HEK293T (cell line): ENCODE measurements around the gene AHCY.

Experiments used
- CTCF ChIA-PET: fragments of 350-600 bp; formaldehyde crosslinking; extraction: SDS; loops from one replicate; lab custom pipeline; 2021; ENCODE audit warnings: antibody characterized with exemption, inconsistent platforms; lab: Yijun Ruan, JAX
- POLR2A ChIA-PET: fragments of 350-600 bp; formaldehyde crosslinking; extraction: SDS; loops from one replicate; lab custom pipeline; 2020; ENCODE audit warnings: antibody characterized with exemption, inconsistent platforms; lab: Yijun Ruan, JAX
- DNase-seq: peaks from one replicate; pipeline ENCODE4 v3.0.0; 2012; ENCODE audit warnings: mixed read lengths; ENCODE audit errors: extremely low spot score
- ARNT ChIP-seq: fragments of 450-650 bp; IDR thresholded peaks from 2 replicates; pipeline ENCODE4 v1.6.1; 2017; ENCODE audit warnings: mild to moderate bottlenecking
- BHLHE40 ChIP-seq: fragments of 450-650 bp; IDR thresholded peaks from 2 replicates; pipeline ENCODE4 v1.6.1; 2016; ENCODE audit warnings: mild to moderate bottlenecking, moderate library complexity, borderline replicate concordance
- CTBP1 ChIP-seq: fragments of 450-650 bp; IDR thresholded peaks from 2 replicates; pipeline ENCODE4 v1.6.1; 2016; ENCODE audit warnings: borderline replicate concordance
- ELF4 ChIP-seq: fragments of 450-650 bp; IDR thresholded peaks from 2 replicates; pipeline ENCODE4 v1.6.1; 2017; ENCODE audit warnings: antibody characterized with exemption
- FOXA1 ChIP-seq: fragments of 450-650 bp; IDR thresholded peaks from 2 replicates; pipeline ENCODE4 v1.6.1; 2016; ENCODE audit warnings: mild to moderate bottlenecking
- FOXK2 ChIP-seq: fragments of 450-650 bp; IDR thresholded peaks from 2 replicates; pipeline ENCODE4 v1.6.1; 2016; ENCODE audit warnings: mild to moderate bottlenecking
- FOXM1 ChIP-seq: fragments of 450-650 bp; IDR thresholded peaks from 2 replicates; pipeline ENCODE4 v1.6.1; 2017; ENCODE audit warnings: mild to moderate bottlenecking, borderline replicate concordance
- HDGF ChIP-seq: fragments of 450-650 bp; IDR thresholded peaks from 2 replicates; pipeline ENCODE4 v1.6.1; 2017; ENCODE audit warnings: antibody characterized with exemption, borderline replicate concordance
- L3MBTL2 ChIP-seq: fragments of 450-650 bp; conservative IDR thresholded peaks from 2 replicates; pipeline ENCODE4 v1.6.1; 2016; ENCODE audit warnings: mild to moderate bottlenecking
- LEF1 ChIP-seq: fragments of 450-650 bp; IDR thresholded peaks from 2 replicates; pipeline ENCODE4 v1.6.1; 2017; ENCODE audit warnings: mild to moderate bottlenecking, borderline replicate concordance
- NFRKB ChIP-seq: fragments of 450-650 bp; IDR thresholded peaks from 2 replicates; pipeline ENCODE4 v1.6.1; 2016; ENCODE audit warnings: mild to moderate bottlenecking, moderate library complexity
- PKNOX1 ChIP-seq: fragments of 450-650 bp; IDR thresholded peaks from 2 replicates; pipeline ENCODE4 v1.6.1; 2016
- SP1 ChIP-seq: fragments of 450-650 bp; IDR thresholded peaks from 2 replicates; pipeline ENCODE4 v1.6.1; 2017
- SUZ12 ChIP-seq: fragments of 450-650 bp; IDR thresholded peaks from 2 replicates; pipeline ENCODE4 v1.6.1; 2016; ENCODE audit warnings: mild to moderate bottlenecking
- TARDBP ChIP-seq: fragments of 450-650 bp; IDR thresholded peaks from 2 replicates; pipeline ENCODE4 v1.6.1; 2016
- ZNF384 ChIP-seq: fragments of 450-650 bp; IDR thresholded peaks from 2 replicates; pipeline ENCODE4 v1.6.1; 2016

The AHCY gene

DNA sequence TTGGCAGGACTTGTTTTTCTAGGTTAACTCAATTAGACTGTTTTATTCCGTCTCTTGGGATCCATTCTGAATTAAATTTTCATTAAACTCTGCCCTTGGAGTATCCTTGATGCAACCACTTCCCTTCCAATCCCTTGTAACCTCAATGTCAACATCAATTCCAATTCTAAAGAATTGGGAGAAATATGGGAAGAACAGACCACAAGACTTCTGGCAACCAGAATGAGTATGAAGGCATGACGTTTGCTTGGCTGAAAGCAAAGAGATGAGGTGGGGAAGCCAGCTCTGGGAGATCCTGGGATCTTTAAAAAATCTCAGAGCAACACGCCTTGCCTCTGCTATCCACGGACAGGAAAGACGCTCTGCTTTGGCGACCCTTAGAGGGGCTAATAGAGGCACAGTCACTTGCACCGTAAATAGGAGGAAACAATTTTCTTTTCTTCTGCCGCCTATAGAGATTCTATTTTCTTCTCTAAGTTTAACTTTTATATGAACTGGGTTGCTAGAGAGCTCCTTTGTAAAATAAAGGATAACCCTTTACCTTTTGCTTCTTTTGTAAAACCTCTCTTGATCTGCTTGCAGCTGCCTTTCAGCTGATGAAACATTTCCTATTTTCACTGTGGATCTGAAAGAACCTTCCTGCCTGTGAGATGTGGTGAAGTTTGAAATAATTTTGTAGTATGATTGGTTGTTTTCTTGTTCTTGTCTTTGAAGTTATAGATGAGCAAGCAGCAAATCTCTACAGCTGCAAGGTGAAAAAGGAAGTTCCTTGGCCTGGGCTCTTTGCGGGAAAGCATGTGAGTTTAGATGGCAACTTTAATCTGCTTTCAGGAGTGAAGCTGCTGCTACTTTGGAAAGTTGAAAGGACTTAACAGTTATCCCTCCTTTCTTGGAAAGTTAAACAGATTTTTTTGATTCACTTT, 62.2 kb downstream of the AHCY start, which contains the start of gene ASIP:
Gene ASIP, plus strand, starts transcription at position 731 of the 923 bp plus-strand sequence. CDS start 18,952 bp downstream, outside the sequence.
- TF ChIP-seq CTBP1 (no peak), ELF4 (no peak), TARDBP (no peak), LEF1 (no peak), L3MBTL2 (no peak)
- DNase-seq = no peak
- POLR2A ChIA-PET = no interaction called here
- CTCF ChIA-PET = interaction anchor here (0.6 kb wide), 1 partner anchor 41 kb away, joined by 3 read pairs; no protein-coding TSS in a partner anchor

- POLR2A ChIA-PET = no interaction called here
- CTCF ChIA-PET = no interaction called here
- TF ChIP-seq ELF4 = no peak
- TF ChIP-seq LEF1 = no peak
- no peak for TF ChIP-seq BHLHE40
- TF ChIP-seq HDGF = no peak
- TF ChIP-seq NFRKB = no peak
- TF ChIP-seq SUZ12 = no peak
- no peak for TF ChIP-seq SP1
- no peak for TF ChIP-seq ZNF384
- TF ChIP-seq FOXK2 = no peak
- TF ChIP-seq ARNT = no peak
- TF ChIP-seq TARDBP = no peak
- no peak for TF ChIP-seq CTBP1
- TF ChIP-seq FOXM1 = no peak
- TF ChIP-seq FOXA1 = no peak
Observed at GRCh38 chr20:34240121-34240520, 63.0 kb downstream of the AHCY start.

DNA sequence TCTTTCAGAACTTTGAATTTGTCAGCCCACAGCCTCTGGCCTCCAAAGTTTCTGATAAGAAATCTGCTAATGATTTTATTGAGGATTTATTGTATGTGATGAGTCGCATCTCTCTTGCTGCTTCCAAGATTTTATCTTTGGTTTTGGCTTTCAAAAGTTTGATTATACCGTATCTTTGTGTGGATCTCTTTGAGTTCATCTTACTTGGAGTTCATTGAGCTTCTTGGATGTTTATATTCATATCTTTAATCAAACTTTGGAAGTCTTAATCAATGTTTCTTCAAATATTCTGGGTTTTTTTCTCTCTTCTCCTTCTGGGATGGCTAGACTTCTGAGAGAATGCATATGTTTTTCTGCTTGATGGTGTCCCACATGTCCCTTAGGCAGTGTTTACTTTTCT, 65.2 kb downstream of the AHCY start:
- CTCF ChIA-PET = no interaction called here
- POLR2A ChIA-PET = no interaction called here
- TF ChIP-seq TARDBP (no peak), HDGF (no peak), SUZ12 (no peak), CTBP1 (no peak), NFRKB (no peak), LEF1 (no peak), SP1 (no peak), FOXM1 (no peak), ZNF384 (no peak), FOXK2 (no peak), ARNT (no peak), L3MBTL2 (no peak), ELF4 (no peak)
- DNase-seq = no peak

More at GRCh38 chr20:34240121-34240520, 63.0 kb downstream of the AHCY start:
- DNase-seq = no peak

DNA sequence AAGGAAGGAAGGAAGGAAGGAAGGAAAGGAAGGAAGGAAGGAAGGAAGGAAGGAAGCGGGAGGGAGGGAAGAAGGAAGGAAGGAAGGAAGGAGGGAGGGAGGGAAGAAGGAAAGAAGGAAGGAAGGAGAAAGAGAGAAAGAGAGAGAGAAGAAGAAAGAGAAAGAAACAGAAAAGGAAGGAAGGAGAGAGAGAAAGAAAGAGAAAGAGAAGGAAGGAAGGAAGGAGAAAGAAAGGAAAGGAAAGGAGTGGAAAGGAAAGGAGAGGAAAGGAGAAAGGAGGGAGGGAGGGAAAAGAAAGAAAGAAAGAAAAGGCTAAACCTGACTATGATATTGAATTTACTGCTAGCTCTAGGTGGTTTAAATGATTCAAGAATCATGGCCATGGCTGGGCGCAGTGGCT, 67.3 kb downstream of the AHCY start:
- CTCF ChIA-PET = no interaction called here
- TF ChIP-seq CTBP1 (no peak), FOXM1 (no peak), ELF4 (no peak), NFRKB (no peak), BHLHE40 (no peak), FOXK2 (no peak), PKNOX1 (no peak), FOXA1 (no peak), SUZ12 (no peak), TARDBP (no peak), LEF1 (no peak), SP1 (no peak), HDGF (no peak), L3MBTL2 (no peak), ARNT (no peak)
- POLR2A ChIA-PET = no interaction called here
- DNase-seq = no peak

DNA sequence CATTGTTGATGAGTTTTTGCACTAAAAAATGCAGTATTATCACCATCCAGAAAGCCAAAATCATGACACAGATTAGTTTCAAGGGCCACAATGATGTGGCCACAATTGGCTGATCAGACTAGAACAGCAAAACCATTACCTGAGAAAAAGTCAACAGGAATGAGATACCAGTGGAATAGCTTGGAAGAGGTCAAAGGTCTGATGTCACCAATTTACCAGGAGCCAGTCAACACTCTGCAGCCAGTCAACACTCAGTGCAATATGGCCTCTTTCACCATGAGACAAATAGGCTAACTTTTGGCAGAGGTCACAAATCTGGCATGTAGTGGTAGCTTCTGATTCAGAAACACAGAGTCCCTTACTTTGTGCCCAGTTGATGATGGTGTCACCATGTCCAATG, 69.5 kb downstream of the AHCY start:
- CTCF ChIA-PET = no interaction called here
- TF ChIP-seq BHLHE40 (no peak), ELF4 (no peak), HDGF (no peak), L3MBTL2 (no peak), FOXA1 (no peak), TARDBP (no peak), PKNOX1 (no peak), NFRKB (no peak), LEF1 (no peak)
- POLR2A ChIA-PET = no interaction called here
- no peak for DNase-seq

- POLR2A ChIA-PET = no interaction called here
- no peak for TF ChIP-seq ZNF384
- no peak for TF ChIP-seq FOXA1
- no peak for TF ChIP-seq TARDBP
- no peak for TF ChIP-seq LEF1
- TF ChIP-seq L3MBTL2 = no peak
- TF ChIP-seq CTBP1 = no peak
- no peak for TF ChIP-seq FOXK2
- no peak for TF ChIP-seq ARNT
- TF ChIP-seq SUZ12 = no peak
- no peak for TF ChIP-seq SP1
- no peak for TF ChIP-seq HDGF
- TF ChIP-seq FOXM1 = no peak
- TF ChIP-seq PKNOX1 = no peak
- TF ChIP-seq BHLHE40 = no peak
- CTCF ChIA-PET = no interaction called here
Observed at GRCh38 chr20:34232494-34233087, 70.6 kb downstream of the AHCY start.

More at GRCh38 chr20:34232494-34233087, 70.6 kb downstream of the AHCY start:
- DNase-seq = no peak
